Colonic mucosa (tissue), 4 donors: ENCODE results near the gene SCARF2. TPM values are rescaled to one million over a fixed set of nuclear protein-coding genes. Genes with fewer than 3 reads are reported as not detected.

Experiments used
- DNase-seq: peaks from one replicate; pipeline ENCODE4 v3.0.0-alpha.2; 2020
- H3K27ac ChIP-seq: fragments of 200-600 bp; one replicate; pipeline ENCODE4 v1.8.0; 2021
- H3K27me3 ChIP-seq: fragments of 200-600 bp; one replicate; pipeline ENCODE4 v1.8.0; 2021
- H3K36me3 ChIP-seq: fragments of 200-600 bp; one replicate; pipeline ENCODE4 v1.8.0; 2021
- H3K4me1 ChIP-seq: fragments of 200-600 bp; one replicate; pipeline ENCODE4 v1.8.0; 2021; ENCODE audit warnings: mild to moderate bottlenecking
- H3K4me3 ChIP-seq: fragments of 200-600 bp; one replicate; pipeline ENCODE4 v1.8.0; 2021
- H3K9ac ChIP-seq, 2 donors: one replicate each; pipeline ENCODE4 v1.7.0; 2013; ENCODE audit warnings: control low read depth in 2 of 2, low read depth in 2 of 2, low read length in 2 of 2
- H3K9me3 ChIP-seq: fragments of 200-600 bp; one replicate; pipeline ENCODE4 v1.8.0; 2021
- CTCF ChIP-seq: fragments of 200-600 bp; IDR thresholded peaks from one replicate; pipeline ENCODE4 v1.8.0; 2022; ENCODE audit warnings: antibody characterized with exemption, mild to moderate bottlenecking
- intact Hi-C: fragments of 100-400 bp; cut with DNase I; formaldehyde crosslinking; loops from one replicate; pipeline ENCODE4 v1.14.1; 2022
- total RNA-seq, 2 donors: library from RNA; stranded (reverse); fragmentation: NEBNext Ultra II Directional in 1 of 2; extraction: Animal tissue kit (Norgen Biotek cat#: 25700) in 1 of 2; gene quantifications; one replicate each; pipeline ENCODE4 v1.2.1, GENCODE V29; 2021
- donor health status: healthy.
- donor health status: DM: no; HTN: no; CAD: no.
- donor health status: DM: no; HTN: no; CAD: no.

Gene SCARF2
- total RNA-seq, 2 donors from 2014 or later, result 0.91 to 3.1 TPM

DNA sequence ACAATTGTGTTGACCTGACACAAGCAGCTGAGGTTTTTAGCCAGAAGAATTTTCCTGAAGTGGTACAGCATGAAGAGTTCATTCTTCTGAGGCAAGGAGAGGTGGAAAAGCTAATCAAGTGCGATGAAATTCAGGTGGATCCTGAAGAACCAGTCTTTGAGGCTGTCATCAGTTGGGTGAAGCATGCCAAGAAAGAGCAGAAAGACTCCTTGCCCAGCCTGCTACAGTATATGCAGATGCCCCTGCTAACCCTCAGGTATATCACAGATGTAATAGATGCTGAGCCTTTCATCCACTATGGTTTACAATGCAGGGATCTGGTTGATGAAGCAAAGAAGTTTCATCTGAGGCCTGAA, 12.9 kb upstream of the SCARF2 start:
- Histone ChIP-seq H3K9me3 (no peaks in the 10 kb centered on the region), H3K4me3 (no peak overlapping the region), H3K36me3 (no peaks in the 10 kb centered on the region), H3K4me1 (no peaks in the 10 kb centered on the region), H3K27me3 (no peaks in the 10 kb centered on the region), H3K9ac (no peak overlapping the region), H3K27ac (no peak overlapping the region)
- intact Hi-C loops, result no loop called here
- DNase-seq, result no peak
- TF ChIP-seq CTCF, result no peak

DNA sequence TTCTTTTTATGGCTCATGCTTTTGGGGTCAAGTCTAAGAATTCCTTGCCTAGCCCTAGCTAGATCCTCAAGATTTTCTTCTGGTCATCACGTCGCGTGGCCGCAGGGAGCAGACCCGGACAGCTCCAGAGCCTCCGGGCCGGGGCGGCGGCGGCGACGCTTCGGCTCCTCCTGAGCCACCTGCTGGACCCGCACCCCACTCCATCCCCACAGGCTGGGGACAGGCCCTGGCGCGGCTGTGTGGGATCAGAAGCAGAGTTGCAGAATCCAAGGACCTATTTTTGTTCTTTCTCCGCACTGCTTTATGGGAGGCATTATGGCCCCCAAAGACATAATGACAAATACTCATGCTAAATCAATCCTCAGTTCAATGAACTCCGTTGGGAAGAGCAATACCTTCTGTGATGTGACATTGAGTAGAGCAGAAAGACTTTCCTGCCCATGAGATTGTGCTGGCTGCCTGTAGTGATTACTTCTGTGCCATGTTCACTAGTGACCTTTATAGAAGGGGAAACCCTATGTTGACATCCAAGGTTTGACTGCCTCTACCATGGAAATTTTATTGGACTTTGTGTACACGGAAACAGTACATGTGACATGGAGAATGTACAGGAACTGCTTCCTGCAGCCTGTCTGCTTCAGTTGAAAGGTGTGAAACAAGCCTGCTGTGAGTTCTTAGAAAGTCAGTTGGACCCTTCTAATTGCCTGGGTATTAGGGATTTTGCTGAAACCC, 12.4 kb upstream of the SCARF2 start:
- Histone ChIP-seq H3K4me3 (no peak overlapping the region), H3K4me1 (no peaks in the 10 kb centered on the region), H3K27ac (no peak overlapping the region), H3K36me3 (no peaks in the 10 kb centered on the region), H3K27me3 (no peaks in the 10 kb centered on the region), H3K9me3 (no peaks in the 10 kb centered on the region), H3K9ac (no peak overlapping the region)
- TF ChIP-seq CTCF, result no peak
- DNase-seq, result no peak
- intact Hi-C loops, result no loop called here

GRCh38 chr22:20448630-20449029, 11.0 kb upstream of the SCARF2 start:
- H3K36me3 ChIP-seq, result no peaks in the 10 kb centered on the region
- intact Hi-C loops, result no loop called here

DNA sequence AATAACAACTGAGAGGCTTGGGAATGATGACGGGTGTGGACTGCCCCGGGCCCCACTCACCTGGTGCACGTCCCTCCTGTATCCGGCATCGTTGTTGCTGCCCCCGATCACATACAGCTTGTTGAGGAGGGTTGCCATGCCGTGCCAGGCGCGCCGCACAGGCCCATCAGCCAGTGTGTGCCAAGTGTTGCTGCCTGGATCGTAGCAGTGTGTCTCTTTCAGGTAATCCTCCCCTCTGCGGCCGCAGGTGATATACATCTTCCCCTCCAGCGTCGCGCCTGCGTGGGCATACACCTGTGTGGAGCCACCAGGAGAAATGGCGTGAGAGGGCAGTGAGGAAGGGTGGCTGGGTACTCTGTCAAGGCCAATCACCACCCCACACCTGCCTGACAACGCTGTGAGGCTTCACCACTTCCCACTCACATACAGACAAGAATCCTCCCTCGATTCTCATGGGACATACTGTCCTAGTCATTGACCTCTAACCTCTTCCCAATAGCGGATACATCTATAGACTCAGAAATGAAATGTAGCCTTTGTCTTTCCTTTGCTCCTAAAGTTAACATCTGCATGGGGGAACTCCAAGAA, 8.9 kb upstream of the SCARF2 start:
- Histone ChIP-seq H3K36me3 (no peaks in the 10 kb centered on the region), H3K9me3 (no peaks in the 10 kb centered on the region), H3K4me3 (no peak overlapping the region), H3K4me1 (no peaks in the 10 kb centered on the region), H3K27ac (no peak overlapping the region), H3K9ac (no peak overlapping the region), H3K27me3 (no peaks in the 10 kb centered on the region)
- no peak for DNase-seq
- no peak for TF ChIP-seq CTCF
- intact Hi-C loops, result no loop called here

More at GRCh38 chr22:20448630-20449029, 11.0 kb upstream of the SCARF2 start:
- no peak overlapping the region for H3K27ac ChIP-seq
- H3K4me1 ChIP-seq, result no peaks in the 10 kb centered on the region
- no peaks in the 10 kb centered on the region for H3K9me3 ChIP-seq
- H3K9ac ChIP-seq, result no peak overlapping the region
- TF ChIP-seq CTCF, result no peak
- no peaks in the 10 kb centered on the region for H3K27me3 ChIP-seq
- H3K4me3 ChIP-seq, result no peak overlapping the region
- no peak for DNase-seq

DNA sequence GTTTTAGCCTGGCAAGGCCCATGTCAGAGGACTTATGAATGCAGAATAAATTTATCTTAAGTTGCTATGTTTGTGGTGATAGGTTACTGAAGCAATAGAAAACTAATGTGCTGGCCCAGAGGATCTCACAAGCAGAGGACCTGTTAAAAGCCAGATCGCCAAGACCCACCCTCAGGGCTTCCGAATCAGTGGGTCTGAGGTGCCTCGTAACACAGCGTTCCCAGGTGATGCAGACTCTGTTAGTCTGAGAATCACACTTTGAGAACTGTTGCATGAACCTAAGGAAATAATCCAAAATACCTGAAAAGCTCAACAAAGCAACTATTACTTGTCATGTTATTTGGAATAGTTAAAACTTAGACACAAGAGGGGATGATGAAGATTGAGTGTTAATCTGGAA, 6.7 kb upstream of the SCARF2 start:
- H3K4me1 ChIP-seq, result no peaks in the 10 kb centered on the region
- intact Hi-C loops, result no loop called here
- H3K9ac ChIP-seq, result no peak overlapping the region
- H3K36me3 ChIP-seq, result no peaks in the 10 kb centered on the region
- DNase-seq, result no peak
- no peak for TF ChIP-seq CTCF
- no peaks in the 10 kb centered on the region for H3K9me3 ChIP-seq
- H3K27me3 ChIP-seq, result no peaks in the 10 kb centered on the region
- no peak overlapping the region for H3K4me3 ChIP-seq
- H3K27ac ChIP-seq, result no peak overlapping the region
